Muscle layer of duodenum (tissue), 2 donors: Measurements from ENCODE around the gene ZDHHC8.

Experiments
- H3K27ac ChIP-seq: one replicate; pipeline ENCODE4 v1.7.0; 2013; ENCODE audit warnings: mild to moderate bottlenecking, low read length
- H3K27me3 ChIP-seq: one replicate; pipeline ENCODE4 v1.7.0; 2013; ENCODE audit warnings: low read depth, mild to moderate bottlenecking, control low read depth, low read length
- H3K36me3 ChIP-seq, 2 donors: one replicate each; pipeline ENCODE4 v1.7.0; 2013; ENCODE audit warnings: low read length in 2 of 2, control low read depth in 1 of 2, mild to moderate bottlenecking in 1 of 2; ENCODE audit not compliant: insufficient read depth in 2 of 2, control insufficient read depth in 1 of 2
- H3K4me1 ChIP-seq, 2 donors: one replicate each; pipeline ENCODE4 v1.7.0; 2013; ENCODE audit warnings: low read length in 2 of 2, mild to moderate bottlenecking in 2 of 2, control low read depth in 1 of 2, moderate library complexity in 1 of 2; ENCODE audit not compliant: insufficient read depth in 2 of 2, control insufficient read depth in 1 of 2
- H3K4me3 ChIP-seq, 2 donors: one replicate each; pipeline ENCODE4 v1.7.0; 2013; ENCODE audit warnings: low read length in 2 of 2, low read depth in 1 of 2, mild to moderate bottlenecking in 1 of 2
- H3K9me3 ChIP-seq, 2 donors: one replicate each; pipeline ENCODE4 v1.7.0; 2013; ENCODE audit warnings: low read length in 2 of 2, control low read depth in 1 of 2, mild to moderate bottlenecking in 1 of 2; ENCODE audit not compliant: control insufficient read depth in 1 of 2
- donor health status: healthy.

The ZDHHC8 gene

DNA sequence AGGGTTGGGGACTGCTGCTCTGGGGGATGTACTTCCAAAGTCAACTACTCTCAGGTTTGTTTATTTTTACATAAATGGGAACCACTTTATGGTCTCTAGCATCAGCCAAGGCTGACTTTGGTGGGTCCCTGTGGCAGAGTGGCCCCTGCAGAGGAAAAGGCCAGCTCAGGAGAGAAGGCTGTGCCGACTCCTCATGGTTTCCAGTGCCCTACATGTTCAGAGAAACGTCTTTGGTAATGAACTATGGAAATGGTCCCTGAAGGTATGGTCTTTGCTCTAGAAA is 3.0 kb upstream of the ZDHHC8 start:
- Histone ChIP-seq H3K4me1 (peaks cover 5 to 22% of the 10 kb centered on the region in 2 donors), H3K4me3 (no peak overlapping the region)

GRCh38 chr22:20128902-20129746 is 2.5 kb upstream of the ZDHHC8 start:
- Histone ChIP-seq H3K4me3 (no peak overlapping the region), H3K27ac (no peak overlapping the region), H3K27me3 (no peaks in the 10 kb centered on the region), H3K36me3 (peaks cover 5 to 28% of the 10 kb centered on the region in 2 donors), H3K9me3 (no peaks in the 10 kb centered on the region), H3K4me1 (peaks cover 5 to 27% of the 10 kb centered on the region in 2 donors)

More for the DNA sequence above, 3.0 kb upstream of the ZDHHC8 start:
- Histone ChIP-seq H3K27ac (no peak overlapping the region), H3K36me3 (peaks cover 5 to 34% of the 10 kb centered on the region in 2 donors), H3K9me3 (no peaks in the 10 kb centered on the region), H3K27me3 (no peaks in the 10 kb centered on the region)

DNA sequence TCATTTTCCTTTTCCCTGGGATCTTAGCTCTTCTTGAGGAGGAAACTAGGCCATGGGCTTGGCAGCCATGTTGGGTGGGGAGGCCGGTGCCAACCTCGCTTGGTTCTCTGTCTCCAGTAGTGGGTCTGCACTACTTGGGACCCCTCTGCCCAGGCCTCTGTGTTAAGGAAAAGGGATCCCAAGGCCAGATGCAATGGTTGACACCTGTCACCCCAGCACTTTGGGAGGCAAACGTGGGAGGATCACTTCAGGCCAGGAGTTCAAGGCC is 1.9 kb upstream of the ZDHHC8 start:
- no peak overlapping the region for H3K27ac ChIP-seq
- H3K36me3 ChIP-seq, result peaks cover 5 to 25% of the 10 kb centered on the region in 2 donors
- H3K9me3 ChIP-seq, result no peaks in the 10 kb centered on the region
- peaks cover 5 to 33% of the 10 kb centered on the region in 2 donors for H3K4me1 ChIP-seq
- no peak overlapping the region for H3K4me3 ChIP-seq
- H3K27me3 ChIP-seq, result no peaks in the 10 kb centered on the region

DNA sequence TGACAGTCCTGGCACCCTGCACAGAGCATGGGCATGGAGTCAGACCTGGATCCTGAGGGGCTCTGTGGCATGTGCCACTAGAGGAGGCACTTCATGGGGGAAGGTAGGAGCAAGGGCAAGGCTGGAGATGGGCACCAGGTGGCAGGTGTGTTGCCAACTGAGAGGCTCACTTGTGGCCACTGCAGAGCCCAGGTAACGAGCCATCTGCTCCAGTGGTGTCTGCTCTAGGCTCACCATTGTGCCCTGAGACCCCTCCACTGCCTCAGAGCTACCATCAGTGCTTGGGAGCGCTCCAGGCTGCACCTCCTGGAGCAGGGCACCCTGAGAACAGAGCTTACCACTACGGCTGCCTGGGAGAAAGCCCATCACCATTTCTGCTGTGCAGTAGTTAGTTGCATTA is 1.3 kb upstream of the ZDHHC8 start:
- Histone ChIP-seq H3K4me3 (peak overlapping the region; percentile 3 to 83), H3K27ac (no peak overlapping the region), H3K27me3 (no peaks in the 10 kb centered on the region), H3K4me1 (peaks cover 5 to 37% of the 10 kb centered on the region in 2 donors), H3K9me3 (no peaks in the 10 kb centered on the region), H3K36me3 (peaks cover 5 to 19% of the 10 kb centered on the region in 2 donors)

GRCh38 chr22:20130731-20131596 is 640 bp upstream of the ZDHHC8 start:
- peaks cover 5 to 44% of the 10 kb centered on the region in 2 donors for H3K4me1 ChIP-seq
- H3K27me3 ChIP-seq, result no peaks in the 10 kb centered on the region
- H3K4me3 ChIP-seq, result peak overlapping the region; percentile 50 to 83
- peaks cover 1 to 12% of the 10 kb centered on the region in 2 donors for H3K36me3 ChIP-seq
- H3K27ac ChIP-seq, result no peak overlapping the region
- no peaks in the 10 kb centered on the region for H3K9me3 ChIP-seq

DNA sequence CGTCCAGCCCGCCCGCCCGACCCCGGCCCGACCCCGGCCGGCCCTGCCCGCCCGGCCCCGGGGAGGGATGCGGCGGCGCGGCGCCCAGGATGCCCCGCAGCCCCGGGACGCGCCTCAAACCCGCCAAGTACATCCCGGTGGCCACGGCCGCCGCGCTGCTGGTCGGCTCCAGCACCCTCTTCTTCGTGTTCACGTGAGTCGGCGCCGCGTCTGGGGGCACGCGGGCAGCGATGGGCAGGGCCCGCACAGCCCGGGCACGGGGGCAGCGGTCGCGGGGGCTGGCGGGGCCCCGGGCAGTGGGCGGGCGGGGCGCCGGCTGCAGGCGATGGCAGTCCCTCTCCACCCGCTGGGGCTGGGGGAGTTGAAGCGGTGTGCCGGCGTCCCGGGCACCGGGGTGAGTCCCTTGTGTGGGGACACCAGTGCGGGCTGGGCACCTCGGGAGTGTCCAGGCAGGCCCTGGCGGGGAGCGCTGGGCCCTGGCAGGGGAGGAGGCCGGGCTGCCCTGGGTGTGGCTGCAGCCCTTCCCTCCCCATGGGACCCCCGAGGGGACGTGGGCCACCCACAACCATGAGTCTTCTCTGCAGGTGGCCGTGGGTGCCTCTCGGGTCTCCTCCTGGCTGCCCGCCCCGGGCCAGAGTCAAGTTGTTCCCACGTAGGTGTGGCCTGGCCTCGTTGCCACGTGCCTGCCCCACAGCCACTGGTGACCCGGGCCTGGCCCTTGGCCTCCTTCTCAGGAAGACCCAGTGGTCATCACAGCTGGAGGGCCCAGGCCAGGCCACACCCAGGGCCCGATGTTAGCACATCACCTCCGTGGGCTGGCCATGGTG is 468 bp downstream of the ZDHHC8 start:
- Histone ChIP-seq H3K27me3 (no peaks in the 10 kb centered on the region), H3K9me3 (no peaks in the 10 kb centered on the region), H3K4me1 (peaks cover 5 to 55% of the 10 kb centered on the region in 2 donors), H3K27ac (no peak overlapping the region), H3K36me3 (peaks cover 0 to 8% of the 10 kb centered on the region in 2 donors), H3K4me3 (peak overlapping the region; percentile 53 to 94)

- peaks cover 0 to 1% of the 10 kb centered on the region in 2 donors for H3K36me3 ChIP-seq
- no peaks in the 10 kb centered on the region for H3K27me3 ChIP-seq
- H3K27ac ChIP-seq, result no peak overlapping the region
- peaks cover 5 to 62% of the 10 kb centered on the region in 2 donors for H3K4me1 ChIP-seq
- H3K9me3 ChIP-seq, result no peaks in the 10 kb centered on the region
- H3K4me3 ChIP-seq, result peak overlapping the region; percentile 53 to 94
These were observed 1.2 kb downstream of the ZDHHC8 start for GRCh38 chr22:20132686-20133246.

- Histone ChIP-seq H3K4me1 (peaks cover 5 to 70% of the 10 kb centered on the region in 2 donors), H3K9me3 (no peaks in the 10 kb centered on the region), H3K36me3 (no peaks in the 10 kb centered on the region), H3K27me3 (no peaks in the 10 kb centered on the region), H3K4me3 (no peak overlapping the region), H3K27ac (no peak overlapping the region)
These were observed 2.4 kb downstream of the ZDHHC8 start for GRCh38 chr22:20133930-20134549.

DNA sequence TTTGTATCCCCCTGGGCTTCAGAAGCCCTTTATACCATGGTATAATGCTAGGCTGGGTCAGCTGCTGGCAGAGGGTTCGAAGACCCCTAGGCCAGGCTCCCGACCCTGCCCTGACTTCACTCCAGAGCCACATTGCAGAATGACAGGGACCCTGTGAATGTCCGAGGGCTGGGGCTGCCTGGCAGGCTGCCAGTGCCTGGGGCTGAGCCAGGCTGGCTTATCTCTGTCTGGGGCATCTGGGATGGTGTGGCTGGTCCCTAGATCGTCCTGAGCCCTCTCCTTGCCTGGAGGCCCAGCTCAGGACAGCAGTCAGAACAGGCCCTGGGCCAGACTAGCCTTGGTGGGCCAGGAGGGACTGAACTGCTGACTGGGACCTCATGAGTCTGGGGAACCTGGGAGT is 3.7 kb downstream of the ZDHHC8 start:
- Histone ChIP-seq H3K4me3 (no peak overlapping the region), H3K27ac (no peak overlapping the region), H3K4me1 (peaks cover 5 to 70% of the 10 kb centered on the region in 2 donors), H3K27me3 (no peaks in the 10 kb centered on the region), H3K36me3 (peaks cover 0 to 9% of the 10 kb centered on the region in 2 donors), H3K9me3 (no peaks in the 10 kb centered on the region)

DNA sequence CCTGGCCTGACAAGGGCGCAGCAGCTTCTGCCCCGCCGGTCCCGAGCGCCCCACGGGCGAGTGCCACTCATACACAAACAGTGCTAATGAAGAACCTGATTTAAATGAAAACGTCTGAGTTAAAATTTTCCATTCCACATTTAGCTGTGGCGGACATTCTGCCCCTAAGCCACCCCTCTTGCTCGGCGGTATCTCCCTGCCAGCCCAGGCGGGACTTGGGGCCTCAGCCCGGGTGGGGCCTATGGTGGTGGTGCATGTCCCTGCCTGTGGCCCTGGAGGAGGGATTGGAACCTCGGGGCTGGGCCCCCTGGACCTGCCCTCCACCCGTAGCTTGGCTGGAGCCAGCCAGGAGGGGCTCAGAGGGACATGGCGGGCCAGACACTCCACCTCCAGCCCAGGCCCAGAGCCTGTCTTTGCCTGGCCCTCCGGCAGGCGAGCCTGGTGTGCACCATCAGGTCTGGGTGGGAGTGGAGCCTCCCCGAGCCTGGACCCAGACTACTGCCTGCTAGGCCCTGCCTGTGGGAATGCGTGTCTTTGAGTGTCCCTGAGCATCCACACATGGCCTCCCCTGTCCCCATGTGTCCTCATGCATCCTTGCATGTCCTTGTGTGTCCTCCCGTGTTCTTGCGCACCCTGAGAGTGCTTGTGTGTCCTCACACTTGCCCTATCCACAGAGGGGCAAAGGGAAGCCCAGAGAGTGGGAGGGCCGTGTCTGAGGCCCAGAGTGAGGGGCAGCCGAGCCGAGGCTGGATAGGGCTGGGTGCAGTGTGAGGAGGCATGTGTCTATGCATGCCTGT is 4.4 kb downstream of the ZDHHC8 start:
- peaks cover 0 to 14% of the 10 kb centered on the region in 2 donors for H3K36me3 ChIP-seq
- H3K27me3 ChIP-seq, result no peaks in the 10 kb centered on the region
- H3K4me3 ChIP-seq, result no peak overlapping the region
- H3K4me1 ChIP-seq, result peaks cover 5 to 63% of the 10 kb centered on the region in 2 donors
- no peaks in the 10 kb centered on the region for H3K9me3 ChIP-seq
- H3K27ac ChIP-seq, result no peak overlapping the region
